AG09309 (cell line): Measurements from ENCODE around the gene EYS.

Source experiments
- DNase-seq: peaks from one replicate; pipeline ENCODE4 v3.0.0-alpha.2; 2010; ENCODE audit warnings: low read depth
- H3K4me3 ChIP-seq: 2 replicates; pipeline ENCODE4 v1.5.1; 2011; ENCODE audit warnings: mild to moderate bottlenecking, low read depth, low read length, moderate library complexity; ENCODE audit not compliant: control insufficient read depth
- TF ChIP-seq, protein P1 (sequence below): IDR thresholded peaks from 2 replicates; pipeline ENCODE4 v1.5.1; 2011; ENCODE audit warnings: mild to moderate bottlenecking, low read depth, low read length, inconsistent platforms; ENCODE audit not compliant: insufficient read depth, control insufficient read depth; ENCODE audit errors: missing control alignments

The EYS gene

DNA sequence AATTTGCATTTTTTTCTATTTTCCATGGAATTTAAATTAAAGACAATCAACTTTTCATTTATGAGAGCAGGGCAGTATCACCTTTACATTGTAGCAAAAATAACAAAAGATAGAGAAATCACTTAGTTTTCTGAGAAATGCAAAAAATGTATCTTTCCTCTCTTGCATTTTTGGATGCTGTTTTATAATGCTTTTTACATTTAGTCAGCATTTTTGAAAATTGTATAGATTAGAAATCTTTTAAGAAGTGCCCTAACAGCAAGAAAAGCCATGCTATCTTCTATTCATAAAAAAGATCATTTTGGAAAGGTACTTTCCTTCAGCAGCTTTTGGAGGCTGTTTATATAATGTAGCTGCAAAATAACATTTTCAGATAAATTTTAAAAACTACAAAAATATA, 421.8 kb downstream of the EYS start:
- no peak for DNase-seq
- TF ChIP-seq, protein P1, sequence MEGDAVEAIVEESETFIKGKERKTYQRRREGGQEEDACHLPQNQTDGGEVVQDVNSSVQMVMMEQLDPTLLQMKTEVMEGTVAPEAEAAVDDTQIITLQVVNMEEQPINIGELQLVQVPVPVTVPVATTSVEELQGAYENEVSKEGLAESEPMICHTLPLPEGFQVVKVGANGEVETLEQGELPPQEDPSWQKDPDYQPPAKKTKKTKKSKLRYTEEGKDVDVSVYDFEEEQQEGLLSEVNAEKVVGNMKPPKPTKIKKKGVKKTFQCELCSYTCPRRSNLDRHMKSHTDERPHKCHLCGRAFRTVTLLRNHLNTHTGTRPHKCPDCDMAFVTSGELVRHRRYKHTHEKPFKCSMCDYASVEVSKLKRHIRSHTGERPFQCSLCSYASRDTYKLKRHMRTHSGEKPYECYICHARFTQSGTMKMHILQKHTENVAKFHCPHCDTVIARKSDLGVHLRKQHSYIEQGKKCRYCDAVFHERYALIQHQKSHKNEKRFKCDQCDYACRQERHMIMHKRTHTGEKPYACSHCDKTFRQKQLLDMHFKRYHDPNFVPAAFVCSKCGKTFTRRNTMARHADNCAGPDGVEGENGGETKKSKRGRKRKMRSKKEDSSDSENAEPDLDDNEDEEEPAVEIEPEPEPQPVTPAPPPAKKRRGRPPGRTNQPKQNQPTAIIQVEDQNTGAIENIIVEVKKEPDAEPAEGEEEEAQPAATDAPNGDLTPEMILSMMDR = no peak
- H3K4me3 ChIP-seq = no peak overlapping the region

DNA sequence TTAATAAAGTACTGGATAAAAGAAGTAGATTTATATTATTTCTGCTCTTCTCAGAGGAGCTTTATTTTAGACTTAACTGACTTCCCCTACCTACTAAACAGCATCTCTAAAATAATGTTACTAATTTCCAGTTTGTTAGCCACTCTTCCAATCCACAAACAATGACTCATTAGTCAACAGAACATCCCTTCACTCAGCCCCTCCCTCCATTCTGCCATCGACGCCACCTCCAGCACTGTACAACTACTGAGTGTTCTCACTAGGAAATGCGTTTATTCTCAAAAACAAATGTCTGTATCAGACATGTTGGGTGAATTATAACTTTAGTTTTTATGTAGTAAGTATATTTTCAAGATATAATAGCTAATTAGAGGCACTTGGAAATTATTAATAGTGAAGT, 427.0 kb downstream of the EYS start:
- no peak for DNase-seq
- H3K4me3 ChIP-seq = no peak overlapping the region
- TF ChIP-seq, protein P1 = no peak

DNA sequence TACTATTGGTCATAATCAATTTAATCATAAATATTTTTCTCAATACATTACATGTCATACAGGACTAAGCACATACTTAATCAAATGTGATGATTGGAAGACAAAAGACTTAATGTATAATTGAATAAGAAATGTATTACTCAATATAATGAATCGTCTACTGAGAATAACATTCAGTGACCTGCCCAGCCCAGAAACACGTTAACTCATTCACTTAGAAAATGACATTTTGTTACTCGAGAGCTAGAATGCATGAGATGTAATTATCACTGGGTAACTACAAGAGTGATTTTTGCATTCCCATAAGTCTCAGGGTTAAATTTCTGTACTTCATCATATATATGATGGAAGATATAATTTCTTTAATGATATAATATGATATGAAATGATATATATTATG, 444.8 kb downstream of the EYS start:
- no peak for DNase-seq
- H3K4me3 ChIP-seq = no peak overlapping the region
- TF ChIP-seq, protein P1 = no peak

DNA sequence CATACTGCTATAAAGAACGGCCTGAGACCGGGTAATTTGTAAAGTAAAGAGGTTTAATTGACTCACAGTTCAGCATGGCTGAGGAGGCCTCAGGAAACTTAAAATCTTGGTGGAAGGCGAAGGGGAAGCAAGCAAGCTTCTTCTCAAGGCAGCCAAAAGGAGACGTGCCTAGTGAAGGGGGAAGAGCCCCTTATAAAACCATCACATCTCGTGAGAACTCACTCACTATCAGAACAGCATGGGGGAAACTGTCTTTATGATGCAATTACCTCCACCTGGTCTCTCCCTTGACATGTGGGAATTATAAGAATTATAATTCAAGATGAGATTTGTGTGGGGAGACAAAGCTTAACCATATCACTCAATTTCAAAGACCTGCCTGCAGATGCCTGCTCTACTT, 447.0 kb downstream of the EYS start:
- TF ChIP-seq, protein P1 = no peak
- H3K4me3 ChIP-seq = no peak overlapping the region
- no peak for DNase-seq

DNA sequence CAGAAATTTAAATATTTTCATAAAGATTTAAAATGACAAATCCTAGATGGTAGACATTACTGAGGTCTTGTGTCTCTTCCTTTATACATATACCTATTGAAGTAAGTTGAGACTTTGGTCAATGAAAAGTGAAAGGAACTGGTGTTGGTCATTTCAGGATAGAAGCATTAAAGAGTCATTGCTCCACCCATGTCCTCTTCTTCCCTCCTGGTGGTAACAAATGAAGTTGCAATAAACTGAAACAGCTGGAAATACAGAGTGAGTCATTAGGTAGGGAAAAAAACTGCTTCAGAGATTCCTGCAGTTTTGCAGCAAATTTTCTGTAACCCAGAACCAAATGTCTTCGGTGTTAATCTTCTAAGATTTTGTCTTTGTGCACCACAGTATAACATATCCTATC, 448.0 kb downstream of the EYS start:
- no peak for DNase-seq
- TF ChIP-seq, protein P1 = no peak
- H3K4me3 ChIP-seq = no peak overlapping the region

DNA sequence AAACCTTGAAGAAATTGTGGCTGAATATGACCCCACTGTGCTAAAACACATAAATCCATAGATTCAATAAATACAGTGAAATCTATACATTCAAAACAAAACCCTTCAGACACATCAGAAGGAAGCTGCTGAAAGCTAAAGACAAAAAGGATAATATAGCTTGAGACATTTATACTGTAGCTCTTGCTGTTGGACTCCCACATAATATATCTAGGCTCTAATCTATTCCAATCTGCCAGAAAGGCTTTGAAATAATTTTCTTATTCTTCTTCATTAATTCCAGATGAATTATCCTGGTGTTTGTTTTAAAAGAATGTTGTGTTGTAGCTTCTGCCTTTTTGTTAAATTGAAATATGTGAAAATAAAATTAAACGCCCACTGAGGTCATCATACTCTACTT, 454.0 kb downstream of the EYS start:
- H3K4me3 ChIP-seq = no peak overlapping the region
- DNase-seq = no peak
- TF ChIP-seq, protein P1 = no peak

DNA sequence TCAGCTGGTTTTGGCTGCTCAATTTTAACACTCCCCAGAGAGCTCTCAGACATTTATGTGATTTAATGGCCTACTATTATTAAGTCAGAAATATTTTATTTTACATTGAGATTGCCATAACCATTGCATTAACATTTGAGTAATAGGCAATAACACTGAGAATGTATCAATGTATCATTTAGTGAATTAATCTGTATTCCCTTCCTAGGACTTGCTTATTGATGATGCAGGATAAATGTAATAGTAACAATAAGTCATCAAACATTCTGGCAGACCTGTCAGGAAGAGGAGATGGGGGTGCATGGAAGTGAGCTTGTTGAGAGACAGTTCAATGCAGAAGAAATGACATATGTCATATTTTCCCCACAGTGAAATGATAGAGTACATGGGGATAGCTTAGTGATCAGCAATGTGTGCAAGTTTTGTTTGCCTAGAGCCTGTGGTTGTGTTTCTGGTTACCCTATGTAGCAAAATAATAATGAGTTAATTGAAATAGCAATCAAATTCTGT, 458.9 kb downstream of the EYS start:
- TF ChIP-seq, protein P1 = no peak
- DNase-seq = no peak
- H3K4me3 ChIP-seq = no peak overlapping the region
